HepG2 (cell line): ENCODE measurements around the gene TTLL11. TPM values are rescaled to one million over a fixed set of nuclear protein-coding genes. Genes with fewer than 3 reads are reported as not detected.

Experiments
- ATAC-seq: fragments of 200-7000 bp; cut with Tn5 transposase; 3 replicates; pipeline ENCODE4 v1.9.1; 2020; ENCODE audit warnings: mild to moderate bottlenecking, moderate library complexity
- BruUV-seq: library from RNA; stranded (reverse); fragments of 400-500 nt; replicated peaks from 2 replicates; lab custom pipeline; 2021; lab: Mats Ljungman, UMichigan
- CTCF ChIA-PET: fragments of 300-600 bp; formaldehyde crosslinking; extraction: SDS; loops from one replicate; lab custom pipeline; 2021; ENCODE audit warnings: low total read pairs, inconsistent platforms, low intra/inter-chr PET ratio; lab: Yijun Ruan, JAX
- POLR2A ChIA-PET: fragments of 350-600 bp; sonication (Branson Sonifier 250); formaldehyde crosslinking; loops from one replicate; lab custom pipeline; 2020; ENCODE audit warnings: antibody characterized with exemption, inconsistent platforms; lab: Yijun Ruan, JAX
- DNase-seq: peaks from one replicate; pipeline ENCODE4 v3.0.0-alpha.2; 2015; ENCODE audit warnings: low spot score
- FAIRE-seq: peaks from 3 replicates; lab custom pipeline; 2011; peaks lifted over from hg19 to GRCh38; lab: Jason Lieb, UNC
- H2AFZ ChIP-seq: one replicate; pipeline ENCODE4 v1.6.1; 2011; ENCODE audit warnings: low read length, inconsistent platforms
- H3K27ac ChIP-seq: fragments of 300-600 bp; 3 replicates; pipeline ENCODE4 v1.8.0; 2011; ENCODE audit warnings: mixed run types, mild to moderate bottlenecking, mixed read lengths, low read length, inconsistent platforms; ENCODE audit not compliant: insufficient read depth; ENCODE audit errors: extremely low read length
- H3K27me3 ChIP-seq, 2 experiments: fragments of 200-600 bp in 1 of 2; 2 replicates in 1 of 2; 3 replicates in 1 of 2; pipeline versions ENCODE4 v1.6.0 to v1.8.0; 2011; ENCODE audit warnings: low read length in 2 of 2, mild to moderate bottlenecking in 2 of 2, moderate library complexity in 2 of 2, inconsistent platforms in 1 of 2; ENCODE audit not compliant: insufficient read depth in 2 of 2, control insufficient read depth in 1 of 2
- H3K36me3 ChIP-seq, 2 experiments: fragments of 200-600 bp in 1 of 2; replicated peaks in 1 of 2; 2 replicates in 1 of 2; 3 replicates in 1 of 2; pipeline versions ENCODE4 v1.5.1 to v1.8.0; 2011; ENCODE audit warnings: low read length in 2 of 2, inconsistent platforms in 1 of 2; ENCODE audit not compliant: insufficient read depth in 2 of 2, control insufficient read depth in 1 of 2
- H3K4me1 ChIP-seq: 2 replicates; pipeline ENCODE4 v1.5.1; 2012; ENCODE audit warnings: low read length, inconsistent platforms; ENCODE audit not compliant: insufficient read depth
- H3K4me2 ChIP-seq: 2 replicates; pipeline ENCODE4 v1.6.0; 2011; ENCODE audit warnings: low read depth, low read length, inconsistent platforms
- H3K4me3 ChIP-seq, 3 experiments: fragments of 200-600 bp in 1 of 3; sonication (generic), shearing (Covaris generic) in 1 of 3; replicated peaks in 1 of 3; 2 replicates each; pipeline ENCODE4 v1.5.1; 2011 to 2016; ENCODE audit warnings: low read length in 3 of 3, inconsistent platforms in 2 of 3, low read depth in 2 of 3, mild to moderate bottlenecking in 2 of 3, control low read depth in 1 of 3, mixed read lengths in 1 of 3; ENCODE audit not compliant: insufficient read depth in 1 of 3
- H3K79me2 ChIP-seq: one replicate; pipeline ENCODE4 v1.6.1; 2011; ENCODE audit warnings: low read length, inconsistent platforms; ENCODE audit not compliant: insufficient read depth
- H3K9ac ChIP-seq: 2 replicates; pipeline ENCODE4 v1.6.0; 2011; ENCODE audit warnings: mild to moderate bottlenecking, low read depth, low read length, inconsistent platforms; ENCODE audit not compliant: insufficient read depth
- H3K9me3 ChIP-seq: 2 replicates; pipeline ENCODE4 v1.5.1; 2012; ENCODE audit warnings: mild to moderate bottlenecking, low read length
- H4K20me1 ChIP-seq: 2 replicates; pipeline ENCODE4 v1.6.0; 2011; ENCODE audit warnings: inconsistent platforms, mild to moderate bottlenecking, low read length, moderate library complexity; ENCODE audit not compliant: insufficient read depth
- CERS6 ChIP-seq: sonication (generic); formaldehyde crosslinking; IDR thresholded peaks from 2 replicates; pipeline ENCODE4 v1.5.0; 2020; ENCODE audit warnings: missing genetic modification reagents
- ISL2 ChIP-seq: sonication (generic); formaldehyde crosslinking; IDR thresholded peaks from 2 replicates; pipeline ENCODE4 v1.5.0; 2020; ENCODE audit warnings: missing genetic modification reagents
- JARID2 ChIP-seq: sonication (generic); formaldehyde crosslinking; IDR thresholded peaks from 2 replicates; pipeline ENCODE4 v1.8.1; 2023; ENCODE audit warnings: missing genetic modification reagents, inconsistent platforms; ENCODE audit not compliant: insufficient replicate concordance
- THAP11 ChIP-seq: IDR thresholded peaks from 2 replicates; pipeline ENCODE4 v1.6.1; 2016; ENCODE audit warnings: missing biosample characterization, missing genetic modification reagents
- ZNF512 ChIP-seq: sonication (generic); formaldehyde crosslinking; IDR thresholded peaks from 2 replicates; pipeline ENCODE4 v1.4.0; 2020; ENCODE audit warnings: mild to moderate bottlenecking, missing genetic modification reagents
- ZNF556 ChIP-seq: sonication (generic); formaldehyde crosslinking; IDR thresholded peaks from 2 replicates; pipeline ENCODE4 v1.4.0; 2020; ENCODE audit warnings: mild to moderate bottlenecking, missing genetic modification reagents, borderline replicate concordance
- ZNF660 ChIP-seq: sonication (generic); formaldehyde crosslinking; IDR thresholded peaks from 2 replicates; pipeline ENCODE4 v1.5.1; 2020; ENCODE audit warnings: mild to moderate bottlenecking, low read depth, missing genetic modification reagents, borderline replicate concordance
- ZNF703 ChIP-seq: sonication (generic); formaldehyde crosslinking; IDR thresholded peaks from 2 replicates; pipeline ENCODE4 v1.5.1; 2020; ENCODE audit warnings: missing genetic modification reagents, mild to moderate bottlenecking, moderate library complexity, borderline replicate concordance
- ZNF850 ChIP-seq: sonication (generic); formaldehyde crosslinking; conservative IDR thresholded peaks from 2 replicates; pipeline ENCODE4 v1.9.0; 2021; ENCODE audit warnings: mild to moderate bottlenecking, missing genetic modification reagents
- ZSCAN25 ChIP-seq: sonication (generic); formaldehyde crosslinking; IDR thresholded peaks from 2 replicates; pipeline ENCODE4 v1.8.0; 2022; ENCODE audit warnings: mild to moderate bottlenecking, missing genetic modification reagents
- WGBS: methylation state at CpG from one replicate; pipeline ENCODE4 v1.1.6; 2017; ENCODE audit warnings: low lambda C conversion rate; 5-methylcytosine and 5-hydroxymethylcytosine counted together
- in situ Hi-C: cut with HindIII; loops from 2 replicates; pipeline ENCODE4 v1.10.0; 2017; ENCODE audit warnings: low pct_unique_long_range_greater_than_20kb; ENCODE audit not compliant: extremely low pct_ligation_motif_present
- intact Hi-C: fragments of 100-400 bp; cut with micrococcal nuclease; formaldehyde crosslinking; loops from one replicate; pipeline ENCODE4 v1.10.0; 2022; ENCODE audit not compliant: unreplicated experiment
- polyA plus RNA-seq, 8 experiments: library from polyadenylated mRNA; depleted of rRNA in 3 of 8; stranded (reverse) in 7 of 8; unstranded in 1 of 8; fragments of >200 nt; fragmentation: Illumina TruSeq in 4 of 8; extraction: Trizol in 4 of 8; gene quantifications; 2 replicates each; pipeline versions ENCODE4 v1.2.1 to v1.2.3, GENCODE V29; 2011 to 2016; ENCODE audit warnings: low read depth in 4 of 8, missing spikeins in 1 of 8, mixed read lengths in 1 of 8; ENCODE audit not compliant: insufficient read depth in 1 of 8
- total RNA-seq, 5 experiments: library from RNA; depleted of rRNA; stranded (reverse); fragments of >200 nt; fragmentation: Illumina TruSeq; extraction: Trizol; gene quantifications; 2 replicates each; pipeline ENCODE4 v1.2.3, GENCODE V29; 2016; ENCODE audit warnings: low read depth in 1 of 5
- TF ChIP-seq, protein P1 (sequence below): sonication (generic); formaldehyde crosslinking; IDR thresholded peaks from 2 replicates; pipeline ENCODE4 v1.5.1; 2020; ENCODE audit warnings: mild to moderate bottlenecking, missing genetic modification reagents, moderate library complexity

Gene TTLL11
- total and polyA plus RNA-seq, 2 of the 13 experiments (the other 11 are each of a cell fraction or from before 2014, with no cell fraction given) = 4.5 to 5.2 TPM

GRCh38 chr9:121811140-121811539, 282.0 kb downstream of the TTLL11 start:
- intact Hi-C loops (no loop called here), in situ Hi-C loops (no loop called here)
- Histone ChIP-seq H3K27me3 (peaks cover 3 to 42% of the 10 kb centered on the region in 2 experiments; a peak in 4 of 5 replicates), H3K4me1 (peaks cover 10% of the 10 kb centered on the region; the same call in 1 of the 2 replicates), H3K4me3 (peak overlapping the region in 1 of 3 experiments; percentile 27; a peak in 1 of 6 replicates), H3K4me2 (peak overlapping the region; percentile 23; the same call in 1 of the 2 replicates), H3K9ac (no peak overlapping the region), H3K27ac (no peak overlapping the region), H2AFZ (no peak overlapping the region), H3K79me2 (no peaks in the 10 kb centered on the region), H3K36me3 (no peaks in the 10 kb centered on the region), H4K20me1 (no peaks in the 10 kb centered on the region), H3K9me3 (no peaks in the 10 kb centered on the region)
- DNase-seq (no peak), ATAC-seq (peak; percentile 44; the same call in 2 of the 3 replicates), FAIRE-seq (no peak)
- TF ChIP-seq, protein P1, sequence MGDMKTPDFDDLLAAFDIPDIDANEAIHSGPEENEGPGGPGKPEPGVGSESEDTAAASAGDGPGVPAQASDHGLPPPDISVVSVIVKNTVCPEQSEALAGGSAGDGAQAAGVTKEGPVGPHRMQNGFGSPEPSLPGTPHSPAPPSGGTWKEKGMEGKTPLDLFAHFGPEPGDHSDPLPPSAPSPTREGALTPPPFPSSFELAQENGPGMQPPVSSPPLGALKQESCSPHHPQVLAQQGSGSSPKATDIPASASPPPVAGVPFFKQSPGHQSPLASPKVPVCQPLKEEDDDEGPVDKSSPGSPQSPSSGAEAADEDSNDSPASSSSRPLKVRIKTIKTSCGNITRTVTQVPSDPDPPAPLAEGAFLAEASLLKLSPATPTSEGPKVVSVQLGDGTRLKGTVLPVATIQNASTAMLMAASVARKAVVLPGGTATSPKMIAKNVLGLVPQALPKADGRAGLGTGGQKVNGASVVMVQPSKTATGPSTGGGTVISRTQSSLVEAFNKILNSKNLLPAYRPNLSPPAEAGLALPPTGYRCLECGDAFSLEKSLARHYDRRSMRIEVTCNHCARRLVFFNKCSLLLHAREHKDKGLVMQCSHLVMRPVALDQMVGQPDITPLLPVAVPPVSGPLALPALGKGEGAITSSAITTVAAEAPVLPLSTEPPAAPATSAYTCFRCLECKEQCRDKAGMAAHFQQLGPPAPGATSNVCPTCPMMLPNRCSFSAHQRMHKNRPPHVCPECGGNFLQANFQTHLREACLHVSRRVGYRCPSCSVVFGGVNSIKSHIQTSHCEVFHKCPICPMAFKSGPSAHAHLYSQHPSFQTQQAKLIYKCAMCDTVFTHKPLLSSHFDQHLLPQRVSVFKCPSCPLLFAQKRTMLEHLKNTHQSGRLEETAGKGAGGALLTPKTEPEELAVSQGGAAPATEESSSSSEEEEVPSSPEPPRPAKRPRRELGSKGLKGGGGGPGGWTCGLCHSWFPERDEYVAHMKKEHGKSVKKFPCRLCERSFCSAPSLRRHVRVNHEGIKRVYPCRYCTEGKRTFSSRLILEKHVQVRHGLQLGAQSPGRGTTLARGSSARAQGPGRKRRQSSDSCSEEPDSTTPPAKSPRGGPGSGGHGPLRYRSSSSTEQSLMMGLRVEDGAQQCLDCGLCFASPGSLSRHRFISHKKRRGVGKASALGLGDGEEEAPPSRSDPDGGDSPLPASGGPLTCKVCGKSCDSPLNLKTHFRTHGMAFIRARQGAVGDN (CRISPR knock-in tag) = peak; percentile 35; the same call in 1 of the 2 replicates
- TF ChIP-seq THAP11 (CRISPR knock-in tag) = no peak
- POLR2A ChIA-PET = no interaction called here
- WGBS = 13% methylated on average over 4 of the region's 9 CpGs
- CTCF ChIA-PET = no interaction called here
- BruUV-seq = no TSS peak

DNA sequence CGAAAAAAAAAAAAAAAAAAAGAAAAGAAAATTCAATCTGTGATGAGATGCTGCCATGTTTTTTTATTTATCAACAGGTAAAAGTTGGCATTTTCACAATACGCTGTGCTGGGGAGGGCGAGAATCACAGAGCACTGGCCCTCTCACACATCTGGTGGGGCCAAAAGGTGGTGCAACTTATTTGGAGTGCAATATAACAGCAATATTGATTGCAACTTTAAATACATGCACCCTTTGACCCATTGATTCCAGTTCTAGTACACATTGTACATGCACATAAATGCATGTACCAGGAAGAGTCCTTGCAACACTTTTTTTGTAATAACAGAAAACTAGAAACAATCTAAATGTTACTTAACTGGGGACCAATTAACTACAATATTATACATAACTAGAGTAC, 282.6 kb downstream of the TTLL11 start:
- no peaks in the 10 kb centered on the region for H3K9me3 ChIP-seq
- no peaks in the 10 kb centered on the region for H3K36me3 ChIP-seq
- peaks cover 10% of the 10 kb centered on the region; the same call in 1 of the 2 replicates for H3K4me1 ChIP-seq
- H2AFZ ChIP-seq = no peak overlapping the region
- BruUV-seq = no TSS peak
- FAIRE-seq (no peak), DNase-seq (no peak), ATAC-seq (no peak)
- intact Hi-C loops (no loop called here), in situ Hi-C loops (no loop called here)
- H3K27me3 ChIP-seq = peaks cover 3 to 36% of the 10 kb centered on the region in 2 experiments; a peak in 4 of 5 replicates
- POLR2A ChIA-PET = no interaction called here
- no peak overlapping the region for H3K9ac ChIP-seq
- H3K4me2 ChIP-seq = no peak overlapping the region
- 31% methylated on average over 3 of the region's 3 CpGs for WGBS
- no peak overlapping the region for H3K4me3 ChIP-seq
- no peaks in the 10 kb centered on the region for H3K79me2 ChIP-seq
- no peak overlapping the region for H3K27ac ChIP-seq
- CTCF ChIA-PET = no interaction called here
- H4K20me1 ChIP-seq = no peaks in the 10 kb centered on the region
- TF ChIP-seq ZNF850 (CRISPR knock-in tag) (no peak), ZNF556 (CRISPR knock-in tag) (no peak), JARID2 (no peak), ISL2 (CRISPR knock-in tag) (no peak), ZNF703 (CRISPR knock-in tag) (no peak), ZNF660 (CRISPR knock-in tag) (no peak), ZSCAN25 (CRISPR knock-in tag) (no peak), CERS6 (no peak), ZNF512 (CRISPR knock-in tag) (no peak)
